HL-60 (cell line): Measurements from ENCODE around the gene RSKR.

Experiments used
- DNase-seq, 2 experiments: peaks; one replicate each; pipeline ENCODE4 v3.0.0-alpha.2; 2010 to 2020; ENCODE audit warnings: low read depth in 1 of 2, low spot score in 1 of 2
- H3K27ac ChIP-seq: fragments of 250-450 bp; sonication (Bioruptor Pico); replicated peaks from 2 replicates; pipeline ENCODE4 v1.5.1; 2020; ENCODE audit warnings: mild to moderate bottlenecking, moderate library complexity
- H3K27me3 ChIP-seq: fragments of 250-450 bp; sonication (Bioruptor Pico); 2 replicates; pipeline ENCODE4 v1.5.1; 2021; ENCODE audit warnings: mild to moderate bottlenecking, moderate library complexity; ENCODE audit not compliant: insufficient read depth, poor library complexity, severe bottlenecking
- H3K4me3 ChIP-seq: replicated peaks from 2 replicates; pipeline ENCODE4 v1.5.1; 2011; ENCODE audit warnings: mild to moderate bottlenecking, control low read depth, low read length; ENCODE audit not compliant: insufficient read depth
- GABPA ChIP-seq: IDR thresholded peaks from 2 replicates; pipeline ENCODE4 v1.6.1; 2012; ENCODE audit warnings: low read depth
- POLR2AphosphoS5 ChIP-seq: IDR thresholded peaks from 2 replicates; pipeline ENCODE4 v1.6.1; 2012; ENCODE audit warnings: low read depth
- SPI1 ChIP-seq: IDR thresholded peaks from 2 replicates; pipeline ENCODE4 v1.6.1; 2012; ENCODE audit warnings: low read depth, mild to moderate bottlenecking, borderline replicate concordance
- TF ChIP-seq, protein P1 (sequence below): IDR thresholded peaks from one replicate; pipeline ENCODE4 v1.5.1; 2011; ENCODE audit warnings: low read length, control low read depth, inconsistent platforms; ENCODE audit not compliant: insufficient read depth
- TF ChIP-seq, protein P2 (sequence below): IDR thresholded peaks from 2 replicates; pipeline ENCODE4 v1.6.1; 2012; ENCODE audit warnings: low read depth; ENCODE audit not compliant: insufficient replicate concordance

The RSKR gene

DNA sequence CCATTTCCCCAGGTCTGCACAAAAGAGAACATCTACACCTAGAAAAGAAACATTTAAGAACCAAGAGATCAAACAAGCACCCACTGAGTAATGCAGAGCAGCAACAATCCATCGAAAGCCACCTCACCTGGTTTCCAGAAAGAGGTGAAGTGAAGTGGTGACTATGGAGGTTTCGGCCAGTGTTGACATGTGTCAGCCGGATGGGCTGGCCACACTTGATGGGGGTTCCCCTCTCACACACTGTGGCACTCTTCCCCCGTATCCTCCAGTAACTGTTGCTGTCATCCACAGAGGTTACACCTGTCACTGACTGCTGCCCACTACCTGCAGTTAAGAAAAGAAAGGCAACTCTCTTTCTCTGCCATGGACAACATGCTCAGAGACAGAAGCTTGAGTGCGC lies 41.2 kb upstream of the RSKR start:
- Histone ChIP-seq H3K4me3 (no peak overlapping the region), H3K27ac (no peak overlapping the region), H3K27me3 (no peaks in the 10 kb centered on the region)
- no peak for DNase-seq
- TF ChIP-seq, protein P1, sequence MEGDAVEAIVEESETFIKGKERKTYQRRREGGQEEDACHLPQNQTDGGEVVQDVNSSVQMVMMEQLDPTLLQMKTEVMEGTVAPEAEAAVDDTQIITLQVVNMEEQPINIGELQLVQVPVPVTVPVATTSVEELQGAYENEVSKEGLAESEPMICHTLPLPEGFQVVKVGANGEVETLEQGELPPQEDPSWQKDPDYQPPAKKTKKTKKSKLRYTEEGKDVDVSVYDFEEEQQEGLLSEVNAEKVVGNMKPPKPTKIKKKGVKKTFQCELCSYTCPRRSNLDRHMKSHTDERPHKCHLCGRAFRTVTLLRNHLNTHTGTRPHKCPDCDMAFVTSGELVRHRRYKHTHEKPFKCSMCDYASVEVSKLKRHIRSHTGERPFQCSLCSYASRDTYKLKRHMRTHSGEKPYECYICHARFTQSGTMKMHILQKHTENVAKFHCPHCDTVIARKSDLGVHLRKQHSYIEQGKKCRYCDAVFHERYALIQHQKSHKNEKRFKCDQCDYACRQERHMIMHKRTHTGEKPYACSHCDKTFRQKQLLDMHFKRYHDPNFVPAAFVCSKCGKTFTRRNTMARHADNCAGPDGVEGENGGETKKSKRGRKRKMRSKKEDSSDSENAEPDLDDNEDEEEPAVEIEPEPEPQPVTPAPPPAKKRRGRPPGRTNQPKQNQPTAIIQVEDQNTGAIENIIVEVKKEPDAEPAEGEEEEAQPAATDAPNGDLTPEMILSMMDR: no peak
- TF ChIP-seq SPI1 (no peak), POLR2AphosphoS5 (no peak), GABPA (no peak)
- TF ChIP-seq, protein P2, sequence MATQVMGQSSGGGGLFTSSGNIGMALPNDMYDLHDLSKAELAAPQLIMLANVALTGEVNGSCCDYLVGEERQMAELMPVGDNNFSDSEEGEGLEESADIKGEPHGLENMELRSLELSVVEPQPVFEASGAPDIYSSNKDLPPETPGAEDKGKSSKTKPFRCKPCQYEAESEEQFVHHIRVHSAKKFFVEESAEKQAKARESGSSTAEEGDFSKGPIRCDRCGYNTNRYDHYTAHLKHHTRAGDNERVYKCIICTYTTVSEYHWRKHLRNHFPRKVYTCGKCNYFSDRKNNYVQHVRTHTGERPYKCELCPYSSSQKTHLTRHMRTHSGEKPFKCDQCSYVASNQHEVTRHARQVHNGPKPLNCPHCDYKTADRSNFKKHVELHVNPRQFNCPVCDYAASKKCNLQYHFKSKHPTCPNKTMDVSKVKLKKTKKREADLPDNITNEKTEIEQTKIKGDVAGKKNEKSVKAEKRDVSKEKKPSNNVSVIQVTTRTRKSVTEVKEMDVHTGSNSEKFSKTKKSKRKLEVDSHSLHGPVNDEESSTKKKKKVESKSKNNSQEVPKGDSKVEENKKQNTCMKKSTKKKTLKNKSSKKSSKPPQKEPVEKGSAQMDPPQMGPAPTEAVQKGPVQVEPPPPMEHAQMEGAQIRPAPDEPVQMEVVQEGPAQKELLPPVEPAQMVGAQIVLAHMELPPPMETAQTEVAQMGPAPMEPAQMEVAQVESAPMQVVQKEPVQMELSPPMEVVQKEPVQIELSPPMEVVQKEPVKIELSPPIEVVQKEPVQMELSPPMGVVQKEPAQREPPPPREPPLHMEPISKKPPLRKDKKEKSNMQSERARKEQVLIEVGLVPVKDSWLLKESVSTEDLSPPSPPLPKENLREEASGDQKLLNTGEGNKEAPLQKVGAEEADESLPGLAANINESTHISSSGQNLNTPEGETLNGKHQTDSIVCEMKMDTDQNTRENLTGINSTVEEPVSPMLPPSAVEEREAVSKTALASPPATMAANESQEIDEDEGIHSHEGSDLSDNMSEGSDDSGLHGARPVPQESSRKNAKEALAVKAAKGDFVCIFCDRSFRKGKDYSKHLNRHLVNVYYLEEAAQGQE: no peak

DNA sequence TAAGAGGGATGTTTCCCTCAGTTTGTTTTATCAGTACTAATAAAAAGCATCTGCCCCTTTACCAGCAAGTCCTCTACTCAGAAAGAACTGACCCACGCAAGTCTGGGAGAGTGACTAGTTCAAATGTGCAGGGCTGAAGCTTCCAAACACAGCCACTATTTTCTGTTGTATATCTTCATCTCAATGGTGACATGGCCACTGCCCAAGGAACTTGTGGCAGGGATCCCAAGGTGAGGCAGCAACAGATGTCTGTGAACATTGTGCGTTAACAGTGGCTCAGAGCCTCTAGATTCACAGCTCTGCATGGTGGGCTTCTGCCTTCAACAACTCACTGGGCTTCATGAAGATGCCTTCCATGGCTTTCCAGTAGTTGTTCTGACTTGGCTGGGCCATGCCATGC lies 34.7 kb upstream of the RSKR start:
- no peak overlapping the region for H3K4me3 ChIP-seq
- H3K27ac ChIP-seq: no peak overlapping the region
- H3K27me3 ChIP-seq: no peaks in the 10 kb centered on the region
- TF ChIP-seq, protein P1: no peak
- TF ChIP-seq GABPA: no peak
- TF ChIP-seq, protein P2: no peak
- no peak for DNase-seq

DNA sequence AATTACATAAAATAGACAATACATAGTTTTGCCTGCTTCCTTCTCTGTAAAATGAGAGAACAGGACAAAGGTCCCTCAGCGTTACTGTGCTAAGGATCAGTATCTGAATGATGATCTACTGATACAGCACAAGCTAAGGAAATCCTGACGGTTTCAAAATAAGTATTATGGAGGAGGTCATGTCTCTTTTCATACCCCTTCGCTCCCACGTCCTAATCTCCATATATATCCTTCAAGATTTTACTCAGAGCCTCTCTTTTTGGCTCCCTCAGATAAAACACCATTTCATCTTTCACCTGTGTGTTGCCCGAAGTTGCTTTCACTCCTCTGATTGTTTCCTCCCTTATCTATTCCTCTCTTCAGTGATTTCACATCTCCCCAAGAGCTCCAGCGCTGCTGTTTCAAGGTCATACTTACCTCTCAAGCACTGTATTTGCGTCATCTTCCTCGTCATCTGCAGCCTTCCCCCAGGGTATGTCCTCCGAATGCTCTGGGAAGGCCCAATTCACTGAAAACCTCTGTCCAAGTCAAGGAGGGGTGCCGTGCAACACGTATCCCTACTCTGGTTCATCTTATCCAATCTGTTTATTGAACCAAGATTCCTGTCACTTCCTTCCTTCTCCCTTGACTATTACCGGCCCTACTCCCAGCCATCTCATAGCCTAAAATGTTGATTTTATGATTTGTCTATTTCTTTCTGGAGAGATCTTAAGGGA lies 32.2 kb upstream of the RSKR start:
- no peak overlapping the region for H3K4me3 ChIP-seq
- H3K27me3 ChIP-seq: no peaks in the 10 kb centered on the region
- H3K27ac ChIP-seq: peak overlapping the region; percentile 76
- DNase-seq: peak in 1 of 2 experiments; percentile 9
- TF ChIP-seq POLR2AphosphoS5 (no peak), GABPA (no peak), SPI1 (no peak)
- TF ChIP-seq, protein P1: no peak
- TF ChIP-seq, protein P2: no peak
